ENCODE data around the gene SPC24.

GRCh38 chr19:11191934-11192333 lies 36.4 kb upstream of the SPC24 start:
- TF ChIP-seq CTCF (IDR thresholded peaks at IDR 0.05; ENCODE audit: insufficient read depth, low read length, poor library complexity, severe bottlenecking) (no peak), EZH2phosphoT487 (conservative IDR thresholded peaks at IDR 0.05; ENCODE audit: low read length) (no peak)
